Spleen (tissue), 7 donors: ENCODE measurements around the gene MRGPRD.

Experiments used
- CTCF ChIP-seq, 11 experiments: fragments of 200-600 bp in 7 of 11; fragments of 450-650 bp in 4 of 11; sonication (generic) in 4 of 11; IDR thresholded peaks in 8 of 11; conservative IDR thresholded peaks in 3 of 11; 1 replicate in 7 of 11; 2 replicates in 4 of 11; pipeline versions ENCODE4 v1.4.0 to v1.8.0; 2016 to 2021; ENCODE audit warnings: antibody characterized with exemption in 11 of 11, inconsistent platforms in 4 of 11, mild to moderate bottlenecking in 1 of 11
- POLR2A ChIP-seq, 3 donors: fragments of 450-650 bp; IDR thresholded peaks; one replicate each; pipeline ENCODE4 v1.5.1; 2017; ENCODE audit warnings: antibody characterized with exemption in 3 of 3, mild to moderate bottlenecking in 1 of 3
- donor health status: DM: no; HTN: no; CAD: no; lungs with moderate emphysema.
- donor health status: DM: no; HTN: no; CAD: no.
- donor health status: DM: no; HTN: no; CAD: no.

GRCh38 chr11:68968306-68969250, 12.2 kb downstream of the MRGPRD start:
- TF ChIP-seq CTCF (IDR thresholded peaks at IDR 0.05 in 8 of 11, conservative IDR thresholded peaks at IDR 0.05 in 3 of 11) (no peak), POLR2A (IDR thresholded peaks at IDR 0.05) (no peak)
